Thyroid gland (tissue), 4 donors: Measurements from ENCODE around the gene RAPGEF4. TPM values are rescaled to one million over a fixed set of nuclear protein-coding genes. Genes with fewer than 3 reads are reported as not detected.

ENCODE experiments used
- DNase-seq, 2 donors: peaks; one replicate each; pipeline ENCODE4 v3.0.0-alpha.2; 2019
- H3K27ac ChIP-seq, 3 donors: fragments of 200-600 bp; sonication (generic); 1 replicate in 2 of 3; 2 replicates in 1 of 3; pipeline ENCODE4 v1.5.1; 2016 to 2019; ENCODE audit warnings: mild to moderate bottlenecking in 1 of 3, moderate library complexity in 1 of 3
- H3K27me3 ChIP-seq: fragments of 200-600 bp; sonication (generic); one replicate; pipeline ENCODE4 v1.5.1; 2019
- H3K36me3 ChIP-seq, 2 donors: fragments of 200-600 bp; sonication (generic); one replicate each; pipeline ENCODE4 v1.5.1; 2016 to 2019
- H3K4me1 ChIP-seq, 2 donors: fragments of 200-600 bp; sonication (generic); one replicate each; pipeline ENCODE4 v1.5.1; 2017 to 2019
- H3K4me3 ChIP-seq, 3 donors: fragments of 200-600 bp; sonication (generic); replicated peaks in 1 of 3; 1 replicate in 2 of 3; 2 replicates in 1 of 3; pipeline ENCODE4 v1.5.1; 2016; ENCODE audit warnings: mild to moderate bottlenecking in 1 of 3
- H3K9me3 ChIP-seq: fragments of 200-600 bp; sonication (generic); one replicate; pipeline ENCODE4 v1.5.1; 2017
- POLR2A ChIP-seq, 2 donors: fragments of 450-650 bp; IDR thresholded peaks; one replicate each; pipeline ENCODE4 v1.6.1; 2017; ENCODE audit warnings: antibody characterized with exemption in 2 of 2, mild to moderate bottlenecking in 2 of 2, moderate library complexity in 1 of 2
- WGBS, 2 donors: methylation state at CpG; one replicate each; pipeline ENCODE4 v1.1.5; 2017; 5-methylcytosine and 5-hydroxymethylcytosine counted together
- intact Hi-C: fragments of 100-400 bp; cut with DNase I; formaldehyde crosslinking; loops from one replicate; pipeline ENCODE4 v1.15.1; 2023
- total RNA-seq, 4 donors: library from RNA; depleted of rRNA; stranded (reverse); fragments of >200 nt; gene quantifications; one replicate each; pipeline ENCODE4 v1.2.3, GENCODE V29; 2016
- TF ChIP-seq, protein P1 (sequence below), 6 experiments: fragments of 200-600 bp in 3 of 6; fragments of 450-650 bp in 3 of 6; sonication (generic) in 3 of 6; IDR thresholded peaks; one replicate each; pipeline ENCODE4 v1.5.1; 2016 to 2019; ENCODE audit warnings: antibody characterized with exemption in 6 of 6, mild to moderate bottlenecking in 2 of 6, inconsistent platforms in 1 of 6, moderate library complexity in 1 of 6

RAPGEF4 gene
- total RNA-seq, 4 donors from 2014 or later: 7.9 to 19.6 (median 12.1) TPM

GRCh38 chr2:172782506-172783164, 47.0 kb downstream of the RAPGEF4 start:
- WGBS, 2 donors: 78 to 87% methylated on average over 6 of the region's 6 CpGs
- no peak for DNase-seq
- Histone ChIP-seq H3K9me3 (no peaks in the 10 kb centered on the region), H3K36me3 (no peaks in the 10 kb centered on the region), H3K27ac (no peak overlapping the region), H3K4me1 (no peaks in the 10 kb centered on the region), H3K4me3 (no peak overlapping the region), H3K27me3 (no peaks in the 10 kb centered on the region)
- TF ChIP-seq, protein P1, sequence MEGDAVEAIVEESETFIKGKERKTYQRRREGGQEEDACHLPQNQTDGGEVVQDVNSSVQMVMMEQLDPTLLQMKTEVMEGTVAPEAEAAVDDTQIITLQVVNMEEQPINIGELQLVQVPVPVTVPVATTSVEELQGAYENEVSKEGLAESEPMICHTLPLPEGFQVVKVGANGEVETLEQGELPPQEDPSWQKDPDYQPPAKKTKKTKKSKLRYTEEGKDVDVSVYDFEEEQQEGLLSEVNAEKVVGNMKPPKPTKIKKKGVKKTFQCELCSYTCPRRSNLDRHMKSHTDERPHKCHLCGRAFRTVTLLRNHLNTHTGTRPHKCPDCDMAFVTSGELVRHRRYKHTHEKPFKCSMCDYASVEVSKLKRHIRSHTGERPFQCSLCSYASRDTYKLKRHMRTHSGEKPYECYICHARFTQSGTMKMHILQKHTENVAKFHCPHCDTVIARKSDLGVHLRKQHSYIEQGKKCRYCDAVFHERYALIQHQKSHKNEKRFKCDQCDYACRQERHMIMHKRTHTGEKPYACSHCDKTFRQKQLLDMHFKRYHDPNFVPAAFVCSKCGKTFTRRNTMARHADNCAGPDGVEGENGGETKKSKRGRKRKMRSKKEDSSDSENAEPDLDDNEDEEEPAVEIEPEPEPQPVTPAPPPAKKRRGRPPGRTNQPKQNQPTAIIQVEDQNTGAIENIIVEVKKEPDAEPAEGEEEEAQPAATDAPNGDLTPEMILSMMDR (IDR thresholded peaks at IDR 0.05): no peak
- no peak for TF ChIP-seq POLR2A (IDR thresholded peaks at IDR 0.05)
- intact Hi-C loops: no loop called here

DNA sequence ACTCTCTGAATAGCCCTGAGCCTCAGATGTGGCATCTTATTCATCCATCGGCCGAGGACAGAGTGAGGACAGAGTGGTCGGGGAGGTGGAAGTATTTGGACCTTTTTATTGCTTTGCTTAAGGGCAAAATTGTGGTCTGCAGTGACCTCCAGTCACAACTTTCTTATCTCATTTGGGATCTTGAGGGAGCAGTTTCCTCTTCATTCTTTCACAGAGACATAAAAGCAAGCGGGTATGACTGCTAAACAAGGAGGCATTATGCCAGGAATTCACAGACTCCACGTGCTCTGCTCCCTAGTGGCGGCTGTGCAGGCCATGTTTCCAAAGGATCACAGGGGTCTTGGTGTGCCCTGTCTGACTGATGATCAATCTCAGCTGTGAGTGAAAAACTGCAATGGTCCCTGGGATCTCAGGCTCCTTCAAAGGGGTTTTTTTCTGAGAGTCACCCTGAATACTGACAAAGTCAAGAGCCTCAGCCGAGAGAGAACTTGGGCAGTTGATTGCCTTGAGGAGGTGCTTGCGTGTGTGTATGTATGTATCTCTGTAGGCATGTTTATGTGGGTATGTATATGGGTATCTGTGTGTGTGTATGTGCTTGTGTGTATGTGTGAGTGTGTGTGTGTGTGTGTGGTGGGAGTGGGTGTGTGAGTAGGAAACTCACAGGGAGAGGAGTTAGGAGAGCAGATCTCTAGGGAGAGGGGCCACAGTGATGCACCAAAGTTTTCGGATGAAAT, 47.7 kb downstream of the RAPGEF4 start:
- Histone ChIP-seq H3K4me1 (no peaks in the 10 kb centered on the region), H3K9me3 (no peaks in the 10 kb centered on the region), H3K4me3 (no peak overlapping the region), H3K27ac (no peak overlapping the region), H3K36me3 (no peaks in the 10 kb centered on the region), H3K27me3 (no peaks in the 10 kb centered on the region)
- 64 to 67% methylated on average over 9 of the region's 9 CpGs for WGBS, 2 donors
- intact Hi-C loops: no loop called here
- no peak for TF ChIP-seq POLR2A (IDR thresholded peaks at IDR 0.05)
- TF ChIP-seq, protein P1 (IDR thresholded peaks at IDR 0.05): no peak
- no peak for DNase-seq

GRCh38 chr2:172788871-172789270, 53.2 kb downstream of the RAPGEF4 start:
- H3K27me3 ChIP-seq: no peaks in the 10 kb centered on the region
- H3K4me3 ChIP-seq: no peak overlapping the region
- H3K27ac ChIP-seq: no peak overlapping the region
- no peaks in the 10 kb centered on the region for H3K9me3 ChIP-seq
- intact Hi-C loops: no loop called here
- no peaks in the 10 kb centered on the region for H3K36me3 ChIP-seq
- DNase-seq: no peak
- no peaks in the 10 kb centered on the region for H3K4me1 ChIP-seq
- TF ChIP-seq POLR2A (IDR thresholded peaks at IDR 0.05): no peak
- TF ChIP-seq, protein P1 (IDR thresholded peaks at IDR 0.05): no peak

GRCh38 chr2:172790404-172790803, 54.8 kb downstream of the RAPGEF4 start:
- TF ChIP-seq POLR2A (IDR thresholded peaks at IDR 0.05): no peak
- H3K36me3 ChIP-seq: no peaks in the 10 kb centered on the region
- intact Hi-C loops: no loop called here
- no peak overlapping the region for H3K4me3 ChIP-seq
- no peaks in the 10 kb centered on the region for H3K9me3 ChIP-seq
- no peaks in the 10 kb centered on the region for H3K27me3 ChIP-seq
- 76 to 77% methylated on average over 4 of the region's 4 CpGs for WGBS, 2 donors
- no peak overlapping the region for H3K27ac ChIP-seq
- no peaks in the 10 kb centered on the region for H3K4me1 ChIP-seq
- no peak for DNase-seq

- no peak overlapping the region for H3K4me3 ChIP-seq
- no peaks in the 10 kb centered on the region for H3K27me3 ChIP-seq
- intact Hi-C loops: no loop called here
- TF ChIP-seq, protein P1 (IDR thresholded peaks at IDR 0.05): no peak
- no peak for TF ChIP-seq POLR2A (IDR thresholded peaks at IDR 0.05)
- no peak for DNase-seq
- WGBS, 2 donors: 72 to 85% methylated on average over 4 of the region's 4 CpGs
- no peaks in the 10 kb centered on the region for H3K4me1 ChIP-seq
- H3K9me3 ChIP-seq: no peaks in the 10 kb centered on the region
- H3K36me3 ChIP-seq: no peaks in the 10 kb centered on the region
- no peak overlapping the region for H3K27ac ChIP-seq
Observed at GRCh38 chr2:172791953-172792352, 56.3 kb downstream of the RAPGEF4 start.
